Measurements from ENCODE around the gene NRP2. TPM values are rescaled to one million over a fixed set of nuclear protein-coding genes. Genes with fewer than 3 reads are reported as not detected.

NRP2 gene
- total RNA-seq, 1 donor from 2014 or later: 89.5 TPM

DNA sequence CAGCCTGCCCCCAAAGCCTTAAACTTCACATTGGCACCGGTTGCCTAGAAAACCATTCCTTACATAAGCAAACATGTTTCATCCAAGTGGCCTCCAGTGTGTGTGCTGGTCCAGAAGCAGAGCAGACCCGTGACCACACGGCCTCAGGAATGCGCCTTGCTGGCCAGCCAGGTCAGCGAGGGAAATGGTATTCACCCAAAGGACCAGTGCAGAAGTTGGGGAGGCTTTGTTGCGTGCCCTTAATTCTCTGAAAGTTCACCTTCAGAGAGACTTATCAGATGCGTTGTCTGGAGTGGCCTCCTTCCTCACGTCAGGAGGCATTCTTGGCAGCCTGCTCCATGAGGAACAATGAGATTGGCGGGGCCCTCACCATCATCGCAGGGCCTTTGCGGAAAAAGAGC is 25.9 kb downstream of the NRP2 start:
- H3K27ac Mint-ChIP-seq: no peak overlapping the region
- no peak overlapping the region for H3K4me3 Mint-ChIP-seq
- no peak for DNase-seq (ENCODE audit: low spot score in 2 of 2, unreplicated experiment in 2 of 2)
- no peaks in the 10 kb centered on the region for H3K9me3 Mint-ChIP-seq
- H3K4me1 Mint-ChIP-seq: peaks cover 36% of the 10 kb centered on the region
- no peak for TF ChIP-seq CTCF (IDR thresholded peaks at IDR 0.05; ENCODE audit: unreplicated experiment)
- no peaks in the 10 kb centered on the region for H3K27me3 Mint-ChIP-seq (ENCODE audit: low read depth)
- no peaks in the 10 kb centered on the region for H3K36me3 Mint-ChIP-seq

- DNase-seq (ENCODE audit: low spot score in 2 of 2, unreplicated experiment in 2 of 2): no peak
- no peak overlapping the region for H3K27ac Mint-ChIP-seq
- TF ChIP-seq CTCF (IDR thresholded peaks at IDR 0.05; ENCODE audit: unreplicated experiment): no peak
- no peak overlapping the region for H3K4me3 Mint-ChIP-seq
- H3K27me3 Mint-ChIP-seq (ENCODE audit: low read depth): no peaks in the 10 kb centered on the region
- no peaks in the 10 kb centered on the region for H3K9me3 Mint-ChIP-seq
- H3K4me1 Mint-ChIP-seq: peaks cover 38% of the 10 kb centered on the region
- H3K36me3 Mint-ChIP-seq: no peaks in the 10 kb centered on the region
Measured at GRCh38 chr2:205709319-205709718, 27.0 kb downstream of the NRP2 start.

- no peak for TF ChIP-seq CTCF (IDR thresholded peaks at IDR 0.05; ENCODE audit: unreplicated experiment)
- Mint-ChIP-seq H3K9me3 (no peaks in the 10 kb centered on the region), H3K4me3 (no peak overlapping the region), H3K27ac (no peak overlapping the region), H3K27me3 (ENCODE audit: low read depth) (no peaks in the 10 kb centered on the region), H3K36me3 (no peaks in the 10 kb centered on the region), H3K4me1 (peaks cover 30% of the 10 kb centered on the region)
- DNase-seq (ENCODE audit: low spot score in 2 of 2, unreplicated experiment in 2 of 2): no peak
Measured at GRCh38 chr2:205712508-205712907, 30.2 kb downstream of the NRP2 start.

- no peaks in the 10 kb centered on the region for H3K27me3 Mint-ChIP-seq (ENCODE audit: low read depth)
- no peak for DNase-seq (ENCODE audit: low spot score in 2 of 2, unreplicated experiment in 2 of 2)
- H3K9me3 Mint-ChIP-seq: no peaks in the 10 kb centered on the region
- TF ChIP-seq CTCF (IDR thresholded peaks at IDR 0.05; ENCODE audit: unreplicated experiment): no peak
- H3K36me3 Mint-ChIP-seq: no peaks in the 10 kb centered on the region
- no peak overlapping the region for H3K4me3 Mint-ChIP-seq
- peaks cover 32% of the 10 kb centered on the region for H3K4me1 Mint-ChIP-seq
- no peak overlapping the region for H3K27ac Mint-ChIP-seq
Measured at GRCh38 chr2:205713086-205713485, 30.8 kb downstream of the NRP2 start.

DNA sequence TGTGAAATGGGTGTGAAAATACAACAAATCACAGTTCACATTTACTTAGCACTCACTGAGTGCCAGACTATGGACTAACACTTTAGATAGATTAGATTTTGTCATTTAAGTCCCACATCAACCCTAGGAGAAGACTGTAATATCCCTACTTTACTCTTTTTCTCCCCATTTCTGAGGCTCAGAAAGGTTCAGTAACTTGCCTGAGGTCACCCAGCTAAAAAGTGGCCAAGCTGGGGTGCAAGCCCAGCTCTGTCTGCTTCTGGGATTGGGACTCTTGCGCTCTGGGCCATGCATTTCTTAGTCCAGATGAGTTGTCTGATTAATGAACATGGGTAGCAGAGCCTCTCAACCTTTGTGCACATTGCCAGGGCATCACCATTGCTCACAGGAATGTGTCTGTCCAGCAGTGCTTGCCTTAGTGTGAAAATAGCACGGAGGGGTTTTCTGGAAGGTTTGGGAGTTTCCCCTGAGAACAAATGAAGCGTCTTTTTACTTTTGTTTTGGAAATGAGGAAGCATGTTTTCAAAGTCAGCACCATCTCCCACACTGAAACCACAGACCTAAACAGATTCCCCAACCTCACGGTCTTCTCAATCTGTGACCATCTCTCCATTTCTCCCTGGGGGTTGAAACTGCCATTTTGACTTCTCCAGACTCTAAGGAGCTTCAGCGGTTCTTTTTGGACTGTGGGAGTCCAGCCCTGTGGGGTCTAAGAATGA is 31.9 kb downstream of the NRP2 start:
- Mint-ChIP-seq H3K27ac (peak overlapping the region; percentile 87), H3K4me1 (peaks cover 41% of the 10 kb centered on the region), H3K9me3 (no peaks in the 10 kb centered on the region)

More for the DNA sequence above, 31.9 kb downstream of the NRP2 start:
- Mint-ChIP-seq H3K36me3 (no peaks in the 10 kb centered on the region), H3K4me3 (no peak overlapping the region), H3K27me3 (ENCODE audit: low read depth) (no peaks in the 10 kb centered on the region)
- DNase-seq (ENCODE audit: low spot score in 2 of 2, unreplicated experiment in 2 of 2): no peak
- TF ChIP-seq CTCF (IDR thresholded peaks at IDR 0.05; ENCODE audit: unreplicated experiment): no peak
